NCI-H748 (cell line): ENCODE results near the gene B3GNT9.
A peak's percentile ranks its signal among the peaks of the same experiment; 100 is the strongest.
"Not testable (repeated sequence)": the region's sequence is repeated elsewhere in the genome, so short reads cannot be mapped to it uniquely, and the experiment has no call there.

Experiments
- DNase-seq: peaks from one replicate; lab custom pipeline; 2025; ENCODE audit not compliant: unreplicated experiment; lab: John Stamatoyannopoulos, UW

Gene B3GNT9

GRCh38 chr16:67151431-67152097, 766 bp upstream of the B3GNT9 start:
- DNase-seq: peak; percentile 5

DNA sequence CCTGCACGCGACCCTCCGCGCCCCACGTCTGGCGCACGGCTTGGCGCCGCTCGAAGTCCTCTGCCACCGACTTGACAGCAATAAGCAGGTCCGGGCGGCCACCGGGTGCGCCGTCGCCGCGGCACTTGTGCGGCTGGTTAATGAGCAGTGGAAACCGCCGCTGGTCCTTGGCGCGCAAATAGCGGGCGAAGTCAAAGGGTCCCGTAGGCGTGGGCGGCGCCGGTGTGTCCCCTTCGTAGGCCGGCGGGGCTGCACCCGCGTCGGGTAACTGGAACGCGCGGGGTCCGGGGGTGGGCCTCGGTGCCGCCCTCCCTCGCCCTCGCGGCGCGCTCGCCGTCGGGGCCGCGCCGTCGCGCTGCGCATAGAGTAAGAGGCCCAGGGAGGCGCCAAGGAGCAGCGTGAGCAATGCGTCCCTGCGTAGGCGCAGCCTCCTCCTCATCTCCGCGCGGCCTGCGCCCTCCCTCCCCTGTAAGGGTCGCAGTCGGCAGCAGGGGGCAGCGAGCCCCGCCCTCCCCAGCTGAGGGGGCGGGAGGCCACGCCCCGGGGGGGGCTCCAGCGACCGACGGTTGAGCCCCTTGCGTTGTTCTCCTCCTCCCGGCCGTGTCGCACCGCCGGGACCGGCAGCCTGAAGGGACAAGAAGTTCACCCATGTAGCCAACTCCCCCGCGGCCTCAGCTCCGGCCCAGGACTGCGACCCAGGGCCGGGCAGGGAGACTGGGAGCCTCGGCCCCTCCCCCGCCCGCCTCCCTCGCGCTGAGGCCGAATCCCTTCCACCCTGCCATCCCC, 558 bp downstream of the B3GNT9 start:
- DNase-seq: peak; percentile 42

- no peak for DNase-seq
Measured at GRCh38 chr16:67149276-67150046, 1.3 kb downstream of the B3GNT9 start.

- no peak for DNase-seq
Measured at GRCh38 chr16:67148656-67149275, 2.0 kb downstream of the B3GNT9 start.

GRCh38 chr16:67148221-67148620, 2.6 kb downstream of the B3GNT9 start:
- DNase-seq: no peak

DNA sequence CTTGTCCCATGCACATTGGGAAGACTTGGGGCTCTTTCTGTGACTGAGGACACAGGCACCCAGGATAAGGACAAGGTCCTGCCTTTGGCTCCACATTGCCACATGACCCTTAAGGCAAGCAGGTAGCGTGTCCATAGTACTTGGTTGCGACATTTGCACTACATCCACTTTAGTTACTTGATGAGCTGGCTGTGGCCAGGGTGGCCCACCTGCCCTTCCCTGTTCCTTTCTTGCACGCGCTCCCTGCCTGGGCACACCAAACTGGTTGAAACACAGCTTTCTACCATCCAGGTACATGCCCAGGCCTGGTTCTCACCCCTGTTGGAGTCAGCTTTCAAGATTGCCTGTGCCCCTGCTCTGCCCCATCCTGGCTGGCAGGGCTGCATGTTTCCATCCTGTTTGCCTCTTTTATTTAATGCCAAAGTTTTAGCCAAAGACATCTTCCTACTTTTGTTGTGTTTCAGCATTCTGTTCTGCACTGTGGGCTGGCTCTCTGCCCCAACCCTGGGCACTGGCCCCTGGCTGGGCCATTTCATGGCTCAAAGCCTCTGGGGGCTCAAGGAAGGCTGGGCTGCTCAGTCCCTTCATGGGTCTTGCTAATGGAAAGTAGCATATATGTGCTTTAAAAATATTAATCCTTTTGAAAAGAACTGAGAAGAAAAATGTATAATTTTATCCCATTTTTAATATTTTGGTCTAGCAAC, 3.2 kb downstream of the B3GNT9 start:
- DNase-seq: no peak

GRCh38 chr16:67146523-67147357, 4.1 kb downstream of the B3GNT9 start:
- DNase-seq: no peak

DNA sequence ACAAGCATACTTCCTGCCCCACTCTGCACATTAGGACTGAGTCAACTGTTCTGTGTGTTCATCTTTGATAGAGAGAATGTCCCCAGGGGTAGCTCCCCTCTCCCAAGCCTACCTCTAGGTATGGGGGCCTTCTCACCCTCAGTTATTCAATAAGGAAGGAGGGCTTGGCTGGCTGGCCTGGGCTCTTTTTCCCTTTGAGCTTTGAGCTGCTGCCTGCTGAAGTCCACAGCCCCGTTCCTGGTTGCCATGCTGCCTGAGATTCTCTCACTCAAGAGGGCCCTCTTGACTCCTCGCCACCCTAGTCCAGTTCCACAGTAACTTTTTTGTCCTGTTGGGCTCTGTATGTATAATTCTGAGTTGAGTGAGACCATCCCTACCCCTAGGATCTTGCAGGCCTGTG, 5.1 kb downstream of the B3GNT9 start:
- DNase-seq: no peak

DNA sequence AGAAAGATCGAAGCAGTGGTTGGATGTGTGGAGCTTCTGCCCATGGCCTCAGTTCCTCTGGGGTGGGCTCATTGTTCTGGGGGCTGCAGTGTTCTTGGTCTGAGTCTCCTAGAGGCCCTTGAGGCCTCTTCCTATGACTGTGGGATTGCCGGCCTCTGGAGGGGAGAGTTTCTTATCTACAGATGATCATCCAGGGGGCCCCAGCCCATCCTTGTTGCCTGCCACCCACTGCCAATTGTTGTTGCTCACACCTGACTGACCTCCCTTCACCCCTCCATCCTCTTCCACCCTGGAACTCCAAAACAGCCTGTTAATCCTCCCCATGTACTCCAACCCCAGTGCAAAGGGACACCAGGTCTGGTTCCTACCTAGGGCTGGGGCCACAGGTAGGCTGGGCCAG, 5.9 kb downstream of the B3GNT9 start:
- no peak for DNase-seq

DNA sequence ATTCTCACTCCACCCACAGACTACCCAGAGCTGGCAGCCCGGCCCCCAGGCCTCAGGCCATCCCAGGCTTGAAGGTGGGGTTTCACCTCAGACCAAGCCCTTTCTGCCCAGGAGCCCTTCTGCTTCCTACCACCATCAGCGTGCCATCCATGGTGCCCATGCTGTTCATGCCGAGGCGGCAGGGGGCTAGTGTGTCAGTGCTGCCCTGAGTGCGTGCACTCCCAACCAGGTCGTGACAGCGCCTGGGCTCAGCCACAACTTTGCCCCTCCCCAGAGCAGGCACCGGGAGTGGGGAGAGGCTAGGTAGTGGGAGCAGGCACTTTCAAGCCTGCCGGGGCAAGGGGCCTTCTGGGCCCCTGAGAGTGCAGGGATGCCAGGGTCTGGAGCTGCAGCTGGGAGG, 8.5 kb downstream of the B3GNT9 start:
- no peak for DNase-seq

GRCh38 chr16:67141391-67141790, 9.4 kb downstream of the B3GNT9 start:
- DNase-seq: no peak

GRCh38 chr16:67137605-67138004, 13.2 kb downstream of the B3GNT9 start:
- no peak for DNase-seq

- DNase-seq: no peak
Measured at GRCh38 chr16:67129422-67129821, 21.4 kb downstream of the B3GNT9 start.

DNA sequence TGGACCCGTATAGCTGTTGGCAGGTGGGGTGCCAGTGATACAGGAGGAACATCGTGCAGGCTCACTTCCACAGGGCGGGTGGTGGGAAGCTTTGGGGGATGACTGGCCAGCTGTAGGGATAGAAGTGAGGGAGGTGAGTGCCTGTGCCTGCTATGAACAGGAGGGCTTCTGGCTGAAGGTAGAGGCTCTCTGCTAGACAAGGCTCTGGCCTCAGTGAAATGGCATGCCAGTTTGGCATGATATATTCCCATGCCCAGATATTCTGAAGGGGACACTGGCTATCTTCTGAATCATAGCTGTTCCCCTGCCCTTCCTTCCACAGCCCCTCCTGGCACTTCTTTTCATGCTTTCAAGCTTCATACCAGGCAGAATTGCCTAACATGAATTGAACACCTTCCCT, 21.9 kb downstream of the B3GNT9 start:
- DNase-seq: no peak

GRCh38 chr16:67128417-67128816, 22.4 kb downstream of the B3GNT9 start:
- DNase-seq: no peak

DNA sequence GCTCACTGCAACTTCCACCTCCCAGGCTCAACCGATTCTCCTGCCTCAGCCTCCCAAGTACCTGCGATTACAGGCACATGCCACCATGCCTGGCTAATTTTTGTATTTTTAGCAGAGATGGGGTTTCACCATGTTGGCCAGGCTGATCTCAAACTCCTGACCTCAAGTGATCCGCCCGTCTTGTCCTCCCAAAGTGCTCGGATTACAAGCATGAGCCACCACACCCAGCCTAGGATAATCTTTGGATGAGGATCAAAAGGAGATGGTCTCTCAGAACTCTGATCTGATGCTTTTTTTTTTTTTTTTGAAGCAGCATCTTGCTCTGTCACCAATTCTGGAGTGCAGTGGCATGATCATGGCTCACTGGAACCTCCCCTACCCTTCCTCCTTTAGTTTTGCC, 28.0 kb downstream of the B3GNT9 start:
- DNase-seq: not testable (repeated sequence)

- no peak for DNase-seq
Measured at GRCh38 chr16:67120025-67120424, 30.8 kb downstream of the B3GNT9 start.

DNA sequence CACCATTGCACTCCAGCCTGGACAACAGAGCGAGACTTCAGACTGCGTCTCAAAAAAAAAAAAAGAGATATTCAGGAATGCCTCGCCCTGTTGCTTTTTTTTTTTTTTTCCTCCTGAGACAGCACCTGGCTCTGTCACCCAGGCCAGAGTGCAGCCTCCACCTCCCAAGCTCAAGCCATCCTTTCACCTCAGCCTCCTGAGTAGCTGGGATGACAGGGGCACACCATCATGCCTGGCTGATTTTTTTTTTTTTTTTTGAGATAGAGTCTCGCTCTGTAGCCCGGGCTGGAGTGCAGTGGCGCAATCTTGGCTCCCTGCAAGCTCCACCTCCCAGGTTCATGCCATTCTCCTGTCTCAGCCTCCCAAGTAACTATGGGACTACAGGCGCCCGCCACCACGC, 33.1 kb downstream of the B3GNT9 start:
- DNase-seq: no peak

DNA sequence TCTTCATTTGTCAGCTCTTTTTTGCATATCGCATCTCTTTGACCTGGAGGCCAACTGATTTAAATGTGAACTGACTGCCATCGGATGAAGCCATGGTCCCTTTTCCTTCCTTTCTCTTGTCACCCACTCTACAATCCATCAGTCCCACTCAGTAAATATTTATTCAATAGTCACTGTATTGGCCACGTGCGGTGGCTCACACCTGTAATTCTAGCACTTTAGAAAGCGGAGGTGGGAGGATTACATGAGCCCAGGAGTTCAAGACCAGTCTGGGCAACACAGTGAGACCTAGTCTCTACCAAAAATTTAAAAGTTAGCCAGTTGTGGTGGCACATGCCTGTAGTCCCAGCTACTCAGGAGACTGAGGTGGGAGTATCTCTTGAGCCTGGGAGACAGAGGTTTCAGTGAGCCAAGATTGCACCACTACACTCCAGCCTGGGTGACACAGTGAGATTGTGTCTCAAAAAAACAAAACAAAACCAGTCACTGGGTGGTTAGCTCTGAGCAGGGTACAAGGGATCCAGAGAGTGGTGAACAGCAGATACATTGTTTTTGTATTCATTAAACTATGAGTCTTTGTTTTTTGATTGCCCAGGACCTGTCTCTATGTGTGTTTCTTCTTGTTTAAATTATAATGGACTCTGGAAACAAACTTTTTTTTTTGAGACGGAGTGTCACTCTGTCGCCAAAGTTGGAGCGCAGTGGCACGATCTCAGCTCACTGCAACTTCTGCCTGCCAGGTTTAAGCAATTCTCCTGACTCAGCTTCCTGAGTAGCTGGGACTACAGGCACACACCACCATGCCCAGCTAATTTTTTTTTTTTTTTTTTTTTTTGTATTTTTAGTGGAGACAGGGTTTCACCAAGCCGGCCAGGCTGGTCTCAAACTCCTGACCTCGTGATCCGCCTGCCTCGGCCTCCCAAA, 34.1 kb downstream of the B3GNT9 start:
- DNase-seq: peak; percentile 0
